ENCODE data around the gene COL8A2.
"Not testable (repeated sequence)": the region's sequence is repeated elsewhere in the genome, so short reads cannot be mapped to it uniquely, and the experiment has no call there.

COL8A2 gene

DNA sequence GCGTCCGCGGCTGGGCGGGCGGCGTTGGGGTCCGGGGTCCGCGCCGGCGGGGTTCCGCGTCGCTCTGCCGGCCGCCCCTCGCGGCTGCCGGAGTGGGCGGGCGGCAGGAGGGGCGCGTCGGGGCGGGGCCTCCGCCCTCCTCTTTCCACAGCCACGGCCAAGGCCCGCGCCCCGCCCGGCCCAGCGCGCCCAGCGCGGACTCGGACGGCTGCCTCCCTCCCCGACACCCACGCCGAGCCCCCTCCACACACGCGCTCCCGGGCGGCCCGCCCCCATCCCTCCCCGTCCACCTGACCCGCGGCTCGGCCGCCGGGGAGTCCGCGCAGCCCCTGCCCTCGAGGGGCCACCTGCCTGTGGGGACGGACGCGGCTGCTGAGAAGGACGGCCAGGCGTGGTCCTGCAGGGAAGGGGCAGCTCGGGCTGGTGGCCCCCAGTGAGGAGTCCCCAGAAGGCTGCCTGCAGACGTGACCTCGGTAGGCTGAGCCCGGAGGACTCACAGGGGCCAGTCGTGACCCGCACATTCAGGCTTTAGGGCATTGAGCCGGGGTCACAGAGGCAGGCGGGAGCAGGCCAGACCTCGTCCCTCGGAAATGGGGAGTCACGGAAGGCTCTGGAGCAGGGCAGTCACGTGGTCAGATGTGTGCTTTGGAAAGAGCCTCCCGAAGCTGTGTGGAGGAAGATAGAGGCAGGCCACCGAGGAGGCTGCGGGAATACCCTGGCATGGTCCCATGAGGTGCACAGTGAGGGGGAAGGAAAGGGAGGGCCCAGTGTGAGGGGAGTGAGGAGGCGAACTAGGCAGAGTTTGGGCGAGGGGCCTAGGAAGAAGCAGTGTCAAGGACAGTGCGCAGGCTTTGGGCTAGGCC, at the start of gene COL8A2:
Gene COL8A2 (minus strand): TSS at position 94 of the 863 bp plus-strand sequence. CDS start 24,980 bp downstream, outside the sequence.
- FAIRE-seq: no peak

- no peak for FAIRE-seq
Measured at GRCh38 chr1:36174713-36175112, 49.7 kb upstream of the COL8A2 start.

GRCh38 chr1:36172983-36173382, 48.0 kb upstream of the COL8A2 start:
- no peak for FAIRE-seq

DNA sequence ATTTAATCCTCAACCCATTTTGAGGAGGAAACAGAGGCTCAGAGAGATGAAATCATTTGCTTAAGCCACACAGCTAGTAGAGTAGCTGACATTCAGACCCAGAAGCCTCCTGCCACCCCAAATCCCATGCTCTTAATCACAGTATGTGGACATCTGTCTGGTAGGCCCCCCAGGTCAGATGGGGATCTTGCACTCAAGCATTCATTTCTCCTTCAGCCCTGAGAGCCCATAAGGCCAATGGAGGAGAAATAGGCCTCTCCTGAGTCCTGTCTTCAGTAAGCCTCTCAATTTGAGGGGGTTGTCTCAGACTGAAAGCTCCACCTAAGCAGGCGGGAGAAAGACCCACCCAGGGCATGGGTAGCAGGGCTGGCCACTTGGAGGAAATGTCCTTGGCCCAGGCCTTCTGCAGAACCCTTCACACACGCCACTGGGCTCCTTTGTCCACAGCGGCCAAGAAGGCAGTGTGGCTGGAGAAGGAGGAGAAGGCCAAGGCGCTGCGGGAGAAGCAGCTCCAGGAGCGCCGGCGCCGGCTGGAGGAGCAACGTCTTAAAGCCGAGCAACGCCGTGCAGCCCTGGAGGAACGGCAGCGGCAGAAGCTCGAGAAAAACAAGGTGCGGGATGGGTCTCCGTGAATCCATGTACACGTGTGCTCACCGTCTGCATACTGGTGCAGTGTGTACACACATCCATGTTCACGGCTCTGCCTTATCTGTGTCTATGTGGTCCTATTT, 47.2 kb upstream of the COL8A2 start:
- FAIRE-seq: no peak

DNA sequence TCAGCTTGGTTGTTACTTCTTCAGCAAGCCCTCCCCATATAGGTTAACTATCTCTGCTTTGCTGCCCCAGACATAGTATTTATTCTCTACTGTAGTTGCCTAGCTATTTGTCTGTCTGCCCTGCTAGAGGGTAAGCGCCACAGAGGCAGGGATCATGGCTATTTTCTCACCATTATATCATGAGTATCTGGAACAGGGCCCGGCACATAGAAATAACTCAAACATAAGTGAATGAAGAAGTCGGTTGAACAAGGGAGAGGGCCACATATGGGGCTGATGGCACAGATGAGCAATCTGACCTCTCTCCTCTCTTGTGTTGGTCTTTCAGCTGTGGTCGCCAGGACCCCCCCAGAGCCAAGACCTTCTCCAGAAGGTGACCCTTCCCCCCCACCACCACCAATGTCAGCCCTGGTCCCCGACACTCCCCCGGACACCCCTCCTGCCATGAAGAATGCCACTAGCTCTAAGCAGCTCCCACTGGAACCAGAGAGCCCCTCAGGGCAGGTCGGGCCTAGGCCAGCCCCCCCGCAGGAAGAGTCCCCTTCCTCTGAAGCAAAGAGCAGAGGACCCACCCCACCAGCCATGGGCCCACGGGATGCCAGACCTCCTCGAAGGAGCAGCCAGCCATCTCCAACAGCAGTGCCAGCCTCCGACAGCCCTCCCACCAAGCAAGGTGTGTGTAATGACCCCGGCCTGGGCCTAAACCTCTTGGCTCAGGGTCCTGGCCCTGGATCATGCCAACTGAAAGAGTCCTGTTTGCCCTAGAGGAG, 45.8 kb upstream of the COL8A2 start:
- no peak for FAIRE-seq

GRCh38 chr1:36168514-36168913, 43.5 kb upstream of the COL8A2 start:
- no peak for FAIRE-seq

DNA sequence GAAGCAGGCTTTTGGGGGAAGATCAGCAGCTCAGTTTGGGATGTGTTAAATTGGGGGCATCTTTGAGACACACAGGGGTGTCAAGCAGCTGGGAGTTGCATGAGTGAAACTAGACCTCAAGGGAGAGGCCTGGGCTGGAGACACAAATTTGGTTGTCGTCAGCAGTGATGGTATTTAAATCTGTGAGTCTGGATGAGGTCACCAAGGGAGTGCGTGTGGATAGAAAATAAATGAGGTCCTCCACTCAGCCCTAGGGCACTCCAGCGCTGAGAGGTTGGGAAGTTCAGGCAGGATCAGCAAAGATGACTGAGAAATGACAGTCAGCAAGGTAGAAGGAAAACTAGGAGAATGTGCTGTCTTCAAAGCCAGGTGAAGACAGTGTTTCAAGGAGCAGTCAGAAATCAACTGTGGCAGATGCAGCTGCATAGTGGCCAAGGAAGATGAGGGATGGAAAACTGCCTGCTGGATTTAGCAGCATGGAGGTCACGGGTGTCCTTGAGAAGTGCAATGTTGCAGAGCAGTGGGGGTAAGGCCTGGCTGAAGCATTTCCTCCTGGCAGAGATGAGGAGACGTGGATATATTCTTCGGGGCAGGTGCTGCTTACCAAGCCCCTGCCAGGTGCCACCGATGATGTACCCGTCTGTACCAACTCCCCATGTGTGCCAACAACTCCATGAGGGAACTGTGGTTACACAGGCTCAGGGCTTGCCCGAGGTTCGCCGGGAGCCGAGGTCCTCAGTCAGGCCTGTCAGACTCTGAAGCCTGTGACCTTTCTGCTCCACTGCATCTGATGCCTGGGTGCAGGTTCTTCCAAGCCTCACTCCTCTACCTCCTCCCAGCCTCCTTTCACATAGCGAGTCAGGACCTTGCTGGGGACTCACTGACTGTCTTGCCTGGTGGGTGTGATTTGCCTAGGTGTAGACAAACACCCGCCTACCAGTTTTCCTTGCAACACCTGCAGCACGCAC, 42.2 kb upstream of the COL8A2 start:
- FAIRE-seq: no peak

DNA sequence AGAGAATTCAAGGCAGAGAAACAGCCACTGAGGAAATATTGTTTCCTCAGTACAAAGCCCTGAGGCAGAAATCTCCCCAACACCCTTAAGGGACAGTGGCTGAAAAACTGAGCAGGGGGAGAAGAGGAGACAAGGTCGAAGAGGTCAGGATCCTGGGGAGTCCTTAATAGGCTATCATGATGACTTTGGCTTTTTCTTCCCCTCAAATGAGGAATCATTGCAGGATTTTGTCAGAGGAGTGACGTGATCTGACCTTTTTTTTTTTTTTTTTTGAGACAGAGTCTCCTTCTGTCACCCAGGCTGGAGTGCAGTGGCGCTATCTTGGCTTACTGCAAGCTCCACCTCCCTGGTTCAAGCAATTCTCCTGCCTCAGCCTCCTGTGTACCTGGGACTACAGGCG, 41.1 kb upstream of the COL8A2 start:
- FAIRE-seq: no peak

DNA sequence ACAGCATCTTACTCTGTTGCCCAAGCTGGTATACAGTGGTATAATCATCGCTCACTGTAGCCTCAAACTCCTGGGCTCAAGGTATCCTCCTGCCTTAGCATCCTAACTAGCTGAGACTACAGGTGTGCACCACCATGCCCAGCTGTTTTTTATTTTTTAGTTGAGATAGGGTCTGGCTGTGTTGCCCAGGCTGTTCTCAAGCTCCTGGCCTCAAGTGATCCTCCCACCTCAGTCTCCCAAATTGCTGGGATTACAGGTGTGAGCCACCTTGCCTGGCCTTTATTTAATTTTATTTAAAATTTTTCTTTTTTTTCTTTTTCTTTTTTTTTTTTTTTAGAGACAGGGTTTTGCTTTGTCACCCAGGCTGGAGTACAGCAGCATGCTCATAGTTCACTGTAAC, 40.1 kb upstream of the COL8A2 start:
- FAIRE-seq: no peak

GRCh38 chr1:36164361-36164760, 39.3 kb upstream of the COL8A2 start:
- FAIRE-seq: no peak

- no peak for FAIRE-seq
Measured at GRCh38 chr1:36163426-36163825, 38.4 kb upstream of the COL8A2 start.

DNA sequence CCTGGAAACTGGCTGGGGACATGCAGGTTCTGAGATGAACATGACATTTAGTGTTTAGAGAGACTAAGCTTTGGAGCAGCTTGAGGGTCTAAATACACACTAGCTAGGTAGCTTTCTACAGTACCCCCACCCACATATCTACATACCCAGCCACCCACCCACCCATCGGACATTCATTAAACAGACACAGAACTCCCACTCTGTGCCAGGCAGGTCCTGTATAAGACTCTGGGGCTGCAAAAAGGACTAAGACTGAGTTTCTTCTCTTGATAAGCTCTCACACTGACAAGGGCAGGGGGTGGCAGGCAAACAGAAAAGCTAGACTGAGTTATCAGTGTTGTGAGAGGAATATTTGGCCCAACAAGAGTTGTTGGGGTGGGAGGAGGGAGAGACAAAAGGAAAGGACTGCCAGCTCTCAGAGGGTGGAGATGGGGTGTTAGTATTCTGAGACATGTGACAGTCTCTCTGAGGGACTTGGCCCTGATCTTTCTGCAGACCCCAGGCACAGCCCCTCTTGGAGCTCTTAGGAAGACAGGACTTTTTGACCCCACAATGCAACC, 37.7 kb upstream of the COL8A2 start:
- FAIRE-seq: no peak

GRCh38 chr1:36161641-36162531, 36.9 kb upstream of the COL8A2 start:
- no peak for FAIRE-seq

GRCh38 chr1:36160949-36161485, 36.0 kb upstream of the COL8A2 start:
- no peak for FAIRE-seq

- no peak for FAIRE-seq
Measured at GRCh38 chr1:36160388-36160948, 35.4 kb upstream of the COL8A2 start.

DNA sequence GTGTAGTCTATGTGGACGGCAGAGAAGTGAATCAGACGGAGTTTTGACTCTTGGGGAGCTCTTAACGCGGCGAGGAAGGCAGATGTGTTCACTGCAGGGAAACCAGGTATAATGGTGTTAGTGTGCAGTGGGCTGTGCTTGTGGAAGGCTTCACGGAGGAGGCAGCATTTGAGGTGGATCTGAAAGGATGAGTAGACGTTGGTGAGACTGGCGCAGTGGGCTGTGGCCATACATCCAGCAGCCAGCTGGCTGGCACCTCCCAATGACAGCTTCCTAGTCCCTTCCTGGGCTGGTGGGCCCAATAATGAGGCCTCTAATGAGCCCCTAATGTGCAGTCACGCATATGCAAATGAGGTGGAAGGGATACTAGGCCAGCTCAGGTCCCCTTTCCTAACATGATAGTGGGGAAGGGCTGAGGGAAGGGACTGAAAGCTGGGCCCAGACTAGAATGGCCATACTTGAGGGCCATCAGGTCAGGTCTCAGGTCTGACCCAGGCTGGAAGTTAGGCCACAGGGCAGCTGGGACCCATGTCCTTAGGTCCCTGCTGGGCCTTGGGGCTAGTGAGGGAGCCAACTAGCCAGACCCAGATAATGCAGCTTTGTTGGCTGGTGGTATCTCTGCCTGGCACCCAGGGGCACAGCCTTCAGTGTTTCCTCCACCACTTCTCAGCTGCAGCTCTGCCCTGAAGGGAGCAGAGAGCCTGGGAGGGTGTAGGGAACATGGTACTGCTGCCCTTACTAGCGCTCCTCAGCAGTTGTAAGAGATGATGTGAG, 34.8 kb upstream of the COL8A2 start:
- FAIRE-seq: no peak

DNA sequence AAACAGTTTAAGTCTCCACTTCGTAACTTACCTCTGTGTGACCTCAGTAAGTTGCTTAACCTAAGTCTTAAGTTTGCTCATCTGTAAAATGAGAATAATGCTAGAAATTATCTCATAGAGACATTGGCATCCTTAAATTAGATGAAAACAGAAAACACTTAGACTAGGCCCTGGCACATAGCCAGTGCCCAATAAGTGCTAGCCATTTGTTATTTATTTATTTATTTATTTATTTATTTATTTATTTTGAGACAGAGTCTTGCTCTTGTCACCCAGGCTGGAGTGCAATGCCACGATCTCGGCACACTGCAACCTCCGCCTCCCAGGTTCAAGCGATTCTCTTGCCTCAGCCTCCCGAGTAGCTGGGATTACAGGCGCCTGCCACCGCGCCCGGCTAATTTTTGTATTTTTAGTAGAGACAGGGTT, 33.8 kb upstream of the COL8A2 start:
- FAIRE-seq: not testable (repeated sequence)

DNA sequence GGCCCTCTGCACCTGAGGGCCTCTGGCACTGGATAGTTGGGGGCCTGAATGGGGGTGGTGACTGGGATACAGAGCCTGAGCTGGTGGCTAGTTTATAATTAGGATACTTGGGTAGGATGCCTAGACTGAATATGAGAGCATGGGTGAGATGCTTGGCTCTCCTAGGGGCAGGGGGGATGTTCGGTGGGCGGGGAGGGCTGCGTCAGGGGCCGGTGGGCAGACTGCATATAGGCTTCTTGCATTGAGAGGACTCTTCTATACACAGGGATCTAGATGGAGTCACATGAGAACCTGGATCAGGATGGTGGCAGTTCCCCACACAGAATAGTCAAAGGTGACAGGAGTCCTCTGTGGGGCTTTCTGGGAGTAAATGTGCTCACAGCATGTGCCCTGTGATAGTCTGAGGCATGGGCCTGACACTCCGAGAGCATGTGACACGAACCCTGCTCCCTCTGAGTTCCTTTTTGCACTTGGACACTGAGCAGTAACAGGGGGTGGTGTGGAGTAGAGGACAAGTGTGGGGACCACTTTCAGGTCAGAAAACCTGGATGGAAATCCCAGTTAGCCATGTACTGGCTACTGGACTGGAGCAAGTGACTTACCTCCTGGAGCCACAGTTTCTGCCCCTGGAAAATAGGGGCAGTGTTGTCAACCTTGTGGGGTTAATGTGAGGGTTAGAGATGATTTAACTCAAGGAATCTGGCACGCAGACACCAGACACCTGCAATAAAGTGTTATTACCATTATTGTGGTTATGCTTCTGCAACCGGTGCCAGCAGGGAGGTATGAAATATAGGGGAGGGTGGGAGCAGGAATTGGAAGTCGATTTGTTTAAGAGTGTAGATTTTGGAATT, 33.2 kb upstream of the COL8A2 start:
- FAIRE-seq: no peak

All from islet of Langerhans (tissue), 1 donor.